GM04503 (cell line): ENCODE data around the gene GNAO1.

Experiments used
- DNase-seq: peaks from one replicate; pipeline ENCODE4 v3.0.0-alpha.2; 2012; ENCODE audit warnings: low read depth

The GNAO1 gene

DNA sequence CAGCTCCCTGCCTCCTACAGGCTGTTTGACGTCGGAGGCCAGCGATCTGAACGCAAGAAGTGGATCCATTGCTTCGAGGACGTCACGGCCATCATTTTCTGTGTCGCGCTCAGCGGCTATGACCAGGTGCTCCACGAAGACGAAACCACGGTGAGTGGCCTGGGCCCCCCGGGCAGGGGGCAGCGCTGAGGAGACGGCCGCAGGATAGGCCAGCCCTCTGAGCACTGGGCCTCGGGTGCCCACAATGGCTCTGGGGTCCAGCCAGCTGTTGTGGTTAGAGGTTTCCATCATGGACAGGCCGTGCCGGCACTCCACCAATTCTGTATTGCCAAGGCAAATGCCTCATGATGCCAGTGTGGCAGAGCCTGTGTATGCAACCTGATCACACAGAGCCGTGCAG lies 145.4 kb downstream of the GNAO1 start:
- DNase-seq: no peak

GRCh38 chr16:56337131-56337857 lies 146.0 kb downstream of the GNAO1 start:
- no peak for DNase-seq

GRCh38 chr16:56337858-56338325 lies 146.6 kb downstream of the GNAO1 start:
- no peak for DNase-seq

- DNase-seq: no peak
These were observed 147.5 kb downstream of the GNAO1 start for GRCh38 chr16:56338566-56339318.

GRCh38 chr16:56339431-56340195 lies 148.3 kb downstream of the GNAO1 start:
- no peak for DNase-seq

DNA sequence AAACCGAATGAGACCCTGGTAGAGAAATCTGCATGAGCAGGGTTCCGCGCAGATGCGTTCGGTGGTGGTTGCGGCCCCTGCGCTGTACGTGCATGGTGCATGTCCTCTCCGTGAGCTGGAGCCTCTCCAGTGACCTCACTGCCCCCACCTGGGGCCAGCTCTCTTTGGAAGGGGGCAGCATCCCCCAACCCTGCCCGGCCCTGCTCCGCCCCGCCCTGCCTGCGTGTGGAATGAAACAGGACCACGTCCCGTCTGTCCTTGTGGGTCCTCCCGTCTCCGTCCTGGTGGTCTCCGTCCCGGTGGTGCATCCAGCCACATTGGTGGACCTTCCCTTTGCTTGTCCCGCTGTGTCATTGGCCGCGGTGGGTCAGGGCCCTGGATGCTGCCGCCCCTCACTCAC lies 149.1 kb downstream of the GNAO1 start:
- DNase-seq: no peak

- DNase-seq: no peak
These were observed 149.6 kb downstream of the GNAO1 start for GRCh38 chr16:56340864-56341365.

DNA sequence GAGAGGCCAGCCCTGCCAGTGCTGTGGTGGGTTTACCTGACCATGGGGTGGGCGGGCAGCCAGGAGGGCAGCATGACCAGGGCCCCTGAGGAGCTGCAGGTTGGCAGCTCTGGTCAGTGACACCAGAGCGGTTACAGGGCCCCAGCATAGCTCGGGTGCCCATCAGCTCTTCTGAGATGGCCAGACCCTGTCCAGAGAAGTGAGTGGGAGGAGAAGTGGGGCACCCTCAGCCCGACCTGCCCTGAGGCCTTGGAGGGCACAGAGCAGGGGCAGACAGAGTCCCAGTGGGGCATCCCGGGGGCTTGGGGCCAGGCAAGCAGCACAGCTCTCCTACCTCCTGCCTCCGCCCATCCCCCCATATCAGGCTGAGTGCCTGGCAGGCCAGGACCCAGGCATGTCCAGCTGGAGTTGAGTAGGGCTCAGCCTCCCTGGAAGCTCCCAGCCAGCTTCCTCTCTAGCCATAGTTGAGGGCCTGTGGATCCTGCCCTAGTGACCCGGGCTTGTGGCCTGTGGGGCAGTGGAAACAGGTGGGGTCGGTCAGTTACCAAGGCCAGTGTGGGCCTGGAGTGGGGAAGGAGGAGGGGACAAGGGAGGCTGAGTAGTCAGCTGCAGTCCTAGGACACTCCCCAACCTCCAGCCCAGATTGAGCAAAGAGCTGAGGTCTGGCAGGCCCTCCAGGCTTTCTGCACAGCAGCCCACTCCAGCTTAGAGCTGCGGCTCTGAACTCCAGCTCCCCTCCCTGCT lies 150.5 kb downstream of the GNAO1 start:
- DNase-seq: no peak

GRCh38 chr16:56343661-56344517 lies 152.6 kb downstream of the GNAO1 start:
- DNase-seq: no peak

DNA sequence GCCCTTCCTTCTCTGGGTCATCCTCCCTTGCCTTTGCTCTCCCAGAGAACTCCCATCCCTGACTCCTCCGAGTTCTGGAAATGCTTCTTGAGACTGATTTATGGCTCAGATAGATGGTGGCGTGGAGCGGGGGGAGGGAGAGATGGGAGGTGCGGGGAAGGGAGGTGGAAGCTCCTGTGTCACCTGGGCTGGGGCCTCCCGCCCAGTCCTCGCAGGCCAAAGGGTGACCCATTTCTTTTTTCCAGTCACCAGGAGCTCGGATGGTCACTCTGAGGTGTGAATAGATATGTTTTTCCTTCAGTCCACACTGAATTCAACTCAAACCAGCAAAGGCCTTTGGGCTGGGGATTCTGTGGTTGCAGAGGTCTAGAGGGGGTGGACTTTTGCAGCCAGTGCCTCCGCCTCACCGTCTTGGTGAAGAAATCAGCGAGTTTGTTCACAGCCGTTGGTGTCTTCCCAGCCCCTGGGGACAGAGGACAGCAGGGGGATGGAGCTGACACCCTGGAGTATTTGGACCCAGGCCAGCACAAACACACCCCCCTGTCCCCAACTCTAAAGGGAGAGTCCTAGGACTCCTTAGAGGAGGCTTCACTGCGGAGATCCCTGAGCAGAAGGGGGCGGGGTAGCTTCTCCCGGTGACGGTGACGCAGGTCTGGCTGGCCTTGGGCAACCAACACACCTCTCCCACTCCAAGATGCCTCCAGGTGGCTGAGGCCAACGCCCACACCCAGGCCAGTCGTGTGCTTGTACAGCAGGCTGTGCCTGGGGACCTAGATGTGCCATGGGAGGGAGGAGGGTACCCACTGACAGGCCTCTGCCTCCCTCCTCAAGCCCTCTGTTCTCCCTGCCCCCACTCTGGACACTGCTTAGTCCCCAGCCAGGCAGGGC lies 153.5 kb downstream of the GNAO1 start:
- DNase-seq: no peak

DNA sequence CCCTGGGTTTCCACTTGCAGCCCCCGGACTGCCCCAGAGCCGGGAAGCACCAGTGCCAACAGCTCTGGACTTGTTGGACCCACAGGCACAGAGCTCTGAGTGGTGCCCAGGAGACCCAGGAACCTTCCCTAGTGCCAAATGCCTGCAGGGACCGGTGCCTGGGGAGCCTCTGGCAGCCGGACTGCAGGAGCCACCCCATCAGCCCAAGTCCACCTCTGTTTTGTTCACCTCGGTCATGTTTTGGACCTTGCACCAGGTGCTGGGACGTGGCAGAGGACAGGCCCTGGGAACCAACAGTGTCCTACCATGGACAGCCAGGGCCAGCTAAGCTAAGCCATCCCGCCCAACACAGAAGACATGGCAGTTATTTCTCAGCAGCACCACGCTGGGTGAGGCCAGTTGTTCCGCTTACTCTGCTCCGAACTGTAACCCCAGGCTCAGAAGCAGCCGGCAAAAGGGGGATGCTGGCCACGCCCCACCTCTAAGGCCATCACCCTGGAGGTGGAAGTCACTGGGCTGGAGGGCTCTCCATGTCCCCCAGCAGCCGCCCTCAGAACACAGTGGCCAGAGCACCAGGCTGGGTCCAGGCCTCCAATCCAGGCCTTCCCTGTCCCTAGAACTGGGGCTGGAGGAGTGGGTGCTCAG lies 154.2 kb downstream of the GNAO1 start:
- DNase-seq: no peak

DNA sequence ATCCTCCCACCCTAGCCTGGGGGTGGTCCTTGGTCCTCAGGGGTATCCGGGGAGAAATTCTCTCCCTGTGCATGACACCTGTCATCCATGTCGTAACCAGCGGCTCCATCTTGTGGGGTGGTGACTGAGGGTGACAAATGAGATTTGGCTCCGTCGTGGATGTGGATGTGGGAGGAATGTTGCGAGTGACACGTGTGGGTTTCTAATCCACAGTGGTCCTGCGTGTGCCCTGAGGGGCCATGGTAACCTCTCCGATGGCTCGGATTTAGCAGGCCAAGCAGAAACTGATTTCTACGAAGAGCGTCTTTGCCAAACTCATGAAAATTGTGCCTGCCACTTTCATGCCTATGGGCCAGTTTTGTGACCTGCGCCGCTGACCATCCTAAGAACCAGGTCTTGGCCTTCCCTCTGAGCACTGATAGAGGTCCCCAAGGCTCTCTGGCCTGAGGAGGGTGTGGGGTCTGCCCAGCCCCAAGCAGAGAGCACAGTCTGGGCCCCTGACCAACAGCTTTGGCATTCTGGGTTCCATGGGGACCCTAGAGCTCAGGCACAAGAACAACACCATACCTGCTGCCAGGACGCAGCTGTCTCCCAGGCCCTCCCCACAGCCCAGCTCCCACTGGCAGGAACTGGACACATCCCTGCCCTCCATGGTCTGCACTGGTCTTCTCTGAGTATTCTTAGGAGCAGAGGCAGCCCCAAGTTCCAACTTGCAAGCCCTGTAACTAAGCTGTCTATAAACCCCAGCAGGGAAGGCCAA lies 155.0 kb downstream of the GNAO1 start:
- DNase-seq: no peak

GRCh38 chr16:56347166-56347565 lies 155.9 kb downstream of the GNAO1 start:
- DNase-seq: no peak

GRCh38 chr16:56347670-56348069 lies 156.4 kb downstream of the GNAO1 start:
- DNase-seq: no peak

GRCh38 chr16:56348168-56349085 lies 157.1 kb downstream of the GNAO1 start:
- no peak for DNase-seq

GRCh38 chr16:56349086-56349415 lies 157.8 kb downstream of the GNAO1 start:
- DNase-seq: no peak

GRCh38 chr16:56349711-56350161 lies 158.4 kb downstream of the GNAO1 start:
- DNase-seq: no peak
